GM12878 (cell line): ENCODE measurements around the gene RAET1E. TPM values are rescaled to one million over a fixed set of nuclear protein-coding genes. Genes with fewer than 3 reads are reported as not detected.
A peak's percentile ranks its signal among the peaks of the same experiment; 100 is the strongest.

Experiments used
- ATAC-seq: fragments of 200-7000 bp; cut with Tn5 transposase; 3 replicates; pipeline ENCODE4 v1.9.1; 2020; ENCODE audit warnings: mild to moderate bottlenecking, moderate library complexity
- BruUV-seq: library from RNA; stranded (reverse); fragments of 400-500 nt; replicated peaks from 2 replicates; lab custom pipeline; 2021; lab: Mats Ljungman, UMichigan
- CTCF ChIA-PET: fragments of 300-600 bp; sonication (Branson Sonifier 250); formaldehyde crosslinking; extraction: SDS; loops from one replicate; lab custom pipeline; 2021; ENCODE audit warnings: inconsistent platforms; lab: Yijun Ruan, JAX
- POLR2A ChIA-PET: fragments of 350-600 bp; formaldehyde crosslinking; extraction: SDS; loops from one replicate; lab custom pipeline; 2021; ENCODE audit warnings: inconsistent platforms; lab: Charles Lee
- RAD21 ChIA-PET: fragments of 300-600 bp; sonication (Branson Sonifier 250); formaldehyde crosslinking; loops from one replicate; lab custom pipeline; 2023; ENCODE audit warnings: antibody characterized with exemption; ENCODE audit not compliant: unreplicated experiment; lab: Charles Lee
- SMC1A ChIA-PET: fragments of 300-600 bp; sonication (Branson Sonifier 250); formaldehyde crosslinking; loops from one replicate; lab custom pipeline; 2023; ENCODE audit not compliant: unreplicated experiment, uncharacterized antibody; lab: Charles Lee
- DNase-seq: peaks from one replicate; pipeline ENCODE4 v3.0.0-alpha.2; 2011; ENCODE audit warnings: low read depth, low spot score
- FAIRE-seq: peaks from 3 replicates; lab custom pipeline; 2011; peaks lifted over from hg19 to GRCh38; lab: Jason Lieb, UNC
- H2AFZ ChIP-seq: 2 replicates; pipeline ENCODE4 v1.6.0; 2011; ENCODE audit warnings: low read depth, low read length, control low read depth; ENCODE audit not compliant: control insufficient read depth
- H3K27ac ChIP-seq: 2 replicates; pipeline ENCODE4 v1.5.1; 2011; ENCODE audit warnings: control low read depth; ENCODE audit not compliant: control insufficient read depth, insufficient read depth
- H3K27me3 ChIP-seq, 2 experiments: replicated peaks in 1 of 2; 2 replicates each; pipeline versions ENCODE4 v1.6.0 to v1.6.1; 2011; ENCODE audit warnings: low read length in 1 of 2; ENCODE audit not compliant: control insufficient read depth in 2 of 2, insufficient read depth in 2 of 2
- H3K36me3 ChIP-seq, 2 experiments: 2 replicates each; pipeline ENCODE4 v1.5.1; 2011; ENCODE audit warnings: low read length in 1 of 2; ENCODE audit not compliant: control insufficient read depth in 2 of 2, insufficient read depth in 2 of 2
- H3K4me1 ChIP-seq: 2 replicates; pipeline ENCODE4 v1.6.1; 2011; ENCODE audit warnings: mild to moderate bottlenecking, low read length, moderate library complexity, mixed read lengths; ENCODE audit not compliant: control insufficient read depth, insufficient read depth
- H3K4me2 ChIP-seq: 2 replicates; pipeline ENCODE4 v1.6.0; 2011; ENCODE audit warnings: control low read depth; ENCODE audit not compliant: control insufficient read depth, insufficient read depth
- H3K4me3 ChIP-seq: fragments of 200-600 bp; sonication (generic); 2 replicates; pipeline ENCODE4 v1.5.1; 2016
- H3K79me2 ChIP-seq: 2 replicates; pipeline ENCODE4 v1.6.0; 2011; ENCODE audit warnings: low read length; ENCODE audit not compliant: control insufficient read depth, insufficient read depth
- H3K9ac ChIP-seq: 2 replicates; pipeline ENCODE4 v1.8.0; 2011; ENCODE audit warnings: low read length, control low read depth, mixed read lengths; ENCODE audit not compliant: control insufficient read depth, insufficient read depth
- H3K9me3 ChIP-seq: replicated peaks from 3 replicates; pipeline ENCODE4 v1.5.1; 2011; ENCODE audit warnings: mild to moderate bottlenecking, low read length; ENCODE audit not compliant: control insufficient read depth, insufficient read depth
- H4K20me1 ChIP-seq: 2 replicates; pipeline ENCODE4 v1.6.0; 2011; ENCODE audit not compliant: control insufficient read depth, insufficient read depth
- CBFB ChIP-seq: IDR thresholded peaks from 2 replicates; pipeline ENCODE4 v1.6.1; 2016; ENCODE audit warnings: antibody characterized with exemption, low read depth
- CHD1 ChIP-seq: IDR thresholded peaks from 2 replicates; pipeline ENCODE4 v1.6.1; 2012; ENCODE audit warnings: low read depth, low read length, improper control_type of control experiment
- CREB1 ChIP-seq: IDR thresholded peaks from 2 replicates; pipeline ENCODE4 v1.6.1; 2012; ENCODE audit warnings: low read depth, mild to moderate bottlenecking, inconsistent platforms
- CREM ChIP-seq: IDR thresholded peaks from 2 replicates; pipeline ENCODE4 v1.6.1; 2014; ENCODE audit warnings: antibody characterized with exemption, low read depth
- CTCF ChIP-seq, 3 experiments: IDR thresholded peaks in 2 of 3; conservative IDR thresholded peaks in 1 of 3; 2 replicates each; pipeline ENCODE4 v1.5.1; 2011; ENCODE audit warnings: low read depth in 3 of 3, low read length in 3 of 3, mild to moderate bottlenecking in 3 of 3, control low read depth in 2 of 3, moderate library complexity in 2 of 3, inconsistent platforms in 1 of 3, mixed read lengths in 1 of 3; ENCODE audit not compliant: control insufficient read depth in 2 of 3, insufficient read depth in 1 of 3; ENCODE audit errors: extremely low read depth in 1 of 3
- EP300 ChIP-seq, 2 experiments: fragments of 150-350 bp in 1 of 2; IDR thresholded peaks; 2 replicates each; pipeline ENCODE4 v1.6.1; 2011 to 2012; ENCODE audit warnings: low read depth in 2 of 2, low read length in 2 of 2, borderline replicate concordance in 1 of 2, improper control_type of control experiment in 1 of 2, inconsistent platforms in 1 of 2; ENCODE audit not compliant: control insufficient read depth in 1 of 2
- EZH2 ChIP-seq: IDR thresholded peaks from 2 replicates; pipeline ENCODE4 v1.6.1; 2012; ENCODE audit warnings: low read depth, mild to moderate bottlenecking, control low read depth, inconsistent platforms, low read length, borderline replicate concordance; ENCODE audit not compliant: control insufficient read depth
- HDAC2 ChIP-seq: fragments of 200-600 bp; sonication (generic); IDR thresholded peaks from 2 replicates; pipeline ENCODE4 v1.6.1; 2017
- IKZF2 ChIP-seq, 2 experiments: fragments of 450-650 bp; IDR thresholded peaks; 2 replicates each; pipeline ENCODE4 v1.6.1; 2017; ENCODE audit warnings: mild to moderate bottlenecking in 2 of 2, moderate library complexity in 2 of 2
- IRF3 ChIP-seq: fragments of 450-650 bp; IDR thresholded peaks from 2 replicates; pipeline ENCODE4 v1.6.1; 2014; ENCODE audit warnings: mild to moderate bottlenecking
- MYC ChIP-seq: IDR thresholded peaks from 2 replicates; pipeline ENCODE4 v1.6.1; 2011; ENCODE audit warnings: mild to moderate bottlenecking, low read length, moderate library complexity, inconsistent platforms; ENCODE audit not compliant: insufficient read depth, insufficient replicate concordance, insufficient read length, severe bottlenecking
- PAX8 ChIP-seq: fragments of 450-650 bp; IDR thresholded peaks from 2 replicates; pipeline ENCODE4 v1.6.1; 2017; ENCODE audit warnings: mild to moderate bottlenecking, moderate library complexity
- RUNX3 ChIP-seq: IDR thresholded peaks from 2 replicates; pipeline ENCODE4 v1.6.1; 2012; ENCODE audit warnings: low read length, inconsistent platforms
- SIX5 ChIP-seq: IDR thresholded peaks from 2 replicates; pipeline ENCODE4 v1.6.1; 2011; ENCODE audit warnings: mild to moderate bottlenecking, low read depth, low read length, moderate library complexity; ENCODE audit not compliant: severe bottlenecking
- SMARCA5 ChIP-seq: fragments of 450-650 bp; IDR thresholded peaks from 2 replicates; pipeline ENCODE4 v1.6.1; 2017; ENCODE audit warnings: mild to moderate bottlenecking
- SMC3 ChIP-seq: IDR thresholded peaks from 2 replicates; pipeline ENCODE4 v1.6.1; 2011; ENCODE audit warnings: low read length, improper control_type of control experiment, borderline replicate concordance
- USF2 ChIP-seq: IDR thresholded peaks from 2 replicates; pipeline ENCODE4 v1.6.1; 2011; ENCODE audit warnings: low read depth, low read length, improper control_type of control experiment, borderline replicate concordance
- ZZZ3 ChIP-seq: IDR thresholded peaks from 2 replicates; pipeline ENCODE4 v1.6.1; 2011; ENCODE audit warnings: low read depth; ENCODE audit not compliant: control insufficient read depth, insufficient read length
- WGBS: methylation state at CpG from one replicate; pipeline ENCODE4 v1.1.6; 2016; ENCODE audit warnings: low lambda C conversion rate; ENCODE audit not compliant: insufficient replicate concordance, insufficient coverage; ENCODE audit errors: missing lambda C conversion rate; 5-methylcytosine and 5-hydroxymethylcytosine counted together
- in situ Hi-C: fragments of 300-500 bp; cut with MboI; formaldehyde crosslinking; loops from 9 replicates; pipeline ENCODE4 v1.14.3; 2018; ENCODE audit warnings: mixed read lengths
- intact Hi-C: fragments of 100-400 bp; cut with micrococcal nuclease; formaldehyde crosslinking; loops from one replicate; pipeline ENCODE4 v1.14.2; 2022; ENCODE audit not compliant: unreplicated experiment
- polyA plus RNA-seq, 11 experiments: library from polyadenylated mRNA; depleted of rRNA in 4 of 11; unstranded in 6 of 11; stranded (reverse) in 5 of 11; fragments of >200 nt; fragmentation: Nextera tagmentation in 4 of 11; fragmentation: Illumina TruSeq in 1 of 11; extraction: Ambion mirVana in 4 of 11; extraction: Trizol in 1 of 11; gene quantifications; 1 replicate in 1 of 11; 2 replicates in 10 of 11; pipeline versions ENCODE4 v1.2.1 to v1.2.3, GENCODE V29; 2011 to 2016; ENCODE audit warnings: inconsistent platforms in 2 of 11, missing spikeins in 2 of 11, low read depth in 1 of 11
- total RNA-seq, 4 experiments: library from RNA; depleted of rRNA in 3 of 4; stranded (reverse); fragments of >200 nt in 3 of 4; fragmentation: Illumina TruSeq in 1 of 4; extraction: Trizol in 1 of 4; gene quantifications; 2 replicates each; pipeline versions ENCODE4 v1.2.1 to v1.2.3, GENCODE V29; 2013 to 2021

Gene RAET1E
- total and polyA plus RNA-seq, 10 of the 15 experiments (the other 5 are each of a cell fraction or from before 2014, with no cell fraction given) = not detected

- CTCF ChIA-PET = interaction anchor here (0.7 to 1.3 kb wide), 3 partner anchors 79 to 154 kb away, joined by 3 to 5 read pairs (median 3); no protein-coding TSS in a partner anchor
- ATAC-seq = peak; percentile 34
- H3K27ac ChIP-seq = no peak overlapping the region
- RAD21 ChIA-PET = interaction anchor here (0.6 to 2.6 kb wide), 2 partner anchors 11 to 82 kb away, joined by 3 to 15 read pairs; no protein-coding TSS in a partner anchor
- SMC1A ChIA-PET = interaction anchor here (1.0 kb wide), 1 partner anchor 83 kb away, joined by 7 read pairs; no protein-coding TSS in a partner anchor
- H3K9ac ChIP-seq = no peak overlapping the region
- WGBS = 1% methylated on average over 11 of the region's 11 CpGs
- in situ Hi-C loops (loop anchor here (5.0 to 10.0 kb wide), 2 partner anchors 73 to 880 kb away; no protein-coding TSS in a partner anchor), intact Hi-C loops (loop anchor here (1.0 to 10.0 kb wide), 6 partner anchors 83 to 880 kb away; partner anchors contain the start of gene ULBP3)
- peak; percentile 89 for FAIRE-seq
- no TSS peak for BruUV-seq
- H3K9me3 ChIP-seq = no peaks in the 10 kb centered on the region
- no peak overlapping the region for H3K4me2 ChIP-seq
- peaks cover 14% of the 10 kb centered on the region for H3K4me1 ChIP-seq
- no peaks in the 10 kb centered on the region for H3K79me2 ChIP-seq
- peaks cover 4 to 8% of the 10 kb centered on the region in 2 experiments for H3K27me3 ChIP-seq
- POLR2A ChIA-PET = interaction anchor here (0.6 kb wide), 1 partner anchor 206 kb away, joined by 3 read pairs; no protein-coding TSS in a partner anchor
- no peak overlapping the region for H3K4me3 ChIP-seq
- no peaks in the 10 kb centered on the region for H3K36me3 ChIP-seq
- no peak overlapping the region for H2AFZ ChIP-seq
- DNase-seq = peak; percentile 34
- no peaks in the 10 kb centered on the region; the same call in none of the 2 replicates for H4K20me1 ChIP-seq
- peak; percentile 98 for TF ChIP-seq CREB1
- no peak for TF ChIP-seq CHD1
- no peak for TF ChIP-seq USF2
- no peak for TF ChIP-seq PAX8
- TF ChIP-seq RUNX3 = peak; percentile 57; the same call in 1 of the 2 replicates
- TF ChIP-seq SMARCA5 = no peak
- no peak for TF ChIP-seq ZZZ3
- 0 out of 4 replicates have a peak, but pooled peaks of 1 of the 2 experiments have one; percentile 15 for TF ChIP-seq IKZF2 (IDR thresholded peaks at IDR 0.05)
- peak; percentile 93 for TF ChIP-seq SMC3
- no peak for TF ChIP-seq MYC
- TF ChIP-seq CREM = peak; percentile 97
- TF ChIP-seq HDAC2 = no peak
- no peak for TF ChIP-seq IRF3
- TF ChIP-seq SIX5 = no peak
- TF ChIP-seq CTCF (IDR thresholded peaks at IDR 0.05 in 2 of 3, conservative IDR thresholded peaks at IDR 0.05 in 1 of 3; ENCODE audit: control insufficient read depth in 2 of 3, extremely low read depth in 1 of 3, insufficient read depth in 1 of 3, low read depth in 3 of 3, low read length in 3 of 3) = peak; percentile 61 to 78 (median 77)
- TF ChIP-seq EP300 (IDR thresholded peaks at IDR 0.05; ENCODE audit: borderline replicate concordance in 1 of 2, control insufficient read depth in 1 of 2, low read depth in 2 of 2, low read length in 2 of 2) = no peak
- no peak for TF ChIP-seq CBFB
- no peak for TF ChIP-seq EZH2
These were observed 36.6 kb upstream of the RAET1E start for GRCh38 chr6:149934249-149935156.
